Nephron progenitor cell (in vitro differentiated cells): ENCODE results near the gene FJX1.
A peak's percentile ranks its signal among the peaks of the same experiment; 100 is the strongest.

Experiments used
- DNase-seq: peaks from one replicate; pipeline ENCODE4 v3.0.0; 2021
- H3K27ac Mint-ChIP-seq: 2 replicates; pipeline ENCODE4 v1.8.0; 2021; ENCODE audit warnings: mild to moderate bottlenecking, moderate library complexity, mixed read lengths
- H3K27me3 Mint-ChIP-seq: 2 replicates; pipeline ENCODE4 v1.8.0; 2021; ENCODE audit warnings: mild to moderate bottlenecking, low read depth, mixed read lengths; ENCODE audit not compliant: poor library complexity
- H3K36me3 Mint-ChIP-seq: 2 replicates; pipeline ENCODE4 v1.8.0; 2021; ENCODE audit warnings: low read depth, mixed read lengths
- H3K4me1 Mint-ChIP-seq: 2 replicates; pipeline ENCODE4 v1.8.0; 2021; ENCODE audit warnings: mixed read lengths
- H3K4me3 Mint-ChIP-seq: 2 replicates; pipeline ENCODE4 v1.8.0; 2021; ENCODE audit warnings: mild to moderate bottlenecking, moderate library complexity, mixed read lengths
- H3K9me3 Mint-ChIP-seq: 2 replicates; pipeline ENCODE4 v1.8.0; 2021; ENCODE audit warnings: mild to moderate bottlenecking, moderate library complexity, mixed read lengths
- TF ChIP-seq, protein P1 (sequence below): fragments of 200-600 bp; sonication (generic); IDR thresholded peaks from 2 replicates; pipeline ENCODE4 v1.5.0; 2021; ENCODE audit warnings: antibody characterized with exemption

The FJX1 gene

GRCh38 chr11:35609656-35610055 is 8.6 kb upstream of the FJX1 start:
- no peak for DNase-seq
- H3K4me1 Mint-ChIP-seq: peaks cover 24% of the 10 kb centered on the region
- H3K27me3 Mint-ChIP-seq: peaks cover 31% of the 10 kb centered on the region
- no peaks in the 10 kb centered on the region for H3K36me3 Mint-ChIP-seq
- no peak overlapping the region for H3K27ac Mint-ChIP-seq
- no peaks in the 10 kb centered on the region for H3K9me3 Mint-ChIP-seq
- H3K4me3 Mint-ChIP-seq: no peak overlapping the region
- TF ChIP-seq, protein P1, sequence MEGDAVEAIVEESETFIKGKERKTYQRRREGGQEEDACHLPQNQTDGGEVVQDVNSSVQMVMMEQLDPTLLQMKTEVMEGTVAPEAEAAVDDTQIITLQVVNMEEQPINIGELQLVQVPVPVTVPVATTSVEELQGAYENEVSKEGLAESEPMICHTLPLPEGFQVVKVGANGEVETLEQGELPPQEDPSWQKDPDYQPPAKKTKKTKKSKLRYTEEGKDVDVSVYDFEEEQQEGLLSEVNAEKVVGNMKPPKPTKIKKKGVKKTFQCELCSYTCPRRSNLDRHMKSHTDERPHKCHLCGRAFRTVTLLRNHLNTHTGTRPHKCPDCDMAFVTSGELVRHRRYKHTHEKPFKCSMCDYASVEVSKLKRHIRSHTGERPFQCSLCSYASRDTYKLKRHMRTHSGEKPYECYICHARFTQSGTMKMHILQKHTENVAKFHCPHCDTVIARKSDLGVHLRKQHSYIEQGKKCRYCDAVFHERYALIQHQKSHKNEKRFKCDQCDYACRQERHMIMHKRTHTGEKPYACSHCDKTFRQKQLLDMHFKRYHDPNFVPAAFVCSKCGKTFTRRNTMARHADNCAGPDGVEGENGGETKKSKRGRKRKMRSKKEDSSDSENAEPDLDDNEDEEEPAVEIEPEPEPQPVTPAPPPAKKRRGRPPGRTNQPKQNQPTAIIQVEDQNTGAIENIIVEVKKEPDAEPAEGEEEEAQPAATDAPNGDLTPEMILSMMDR: no peak

GRCh38 chr11:35610631-35611030 is 7.6 kb upstream of the FJX1 start:
- DNase-seq: no peak
- H3K4me1 Mint-ChIP-seq: peaks cover 15% of the 10 kb centered on the region
- H3K27ac Mint-ChIP-seq: no peak overlapping the region
- peaks cover 31% of the 10 kb centered on the region for H3K27me3 Mint-ChIP-seq
- H3K9me3 Mint-ChIP-seq: no peaks in the 10 kb centered on the region
- H3K36me3 Mint-ChIP-seq: no peaks in the 10 kb centered on the region
- no peak overlapping the region for H3K4me3 Mint-ChIP-seq
- TF ChIP-seq, protein P1: no peak

DNA sequence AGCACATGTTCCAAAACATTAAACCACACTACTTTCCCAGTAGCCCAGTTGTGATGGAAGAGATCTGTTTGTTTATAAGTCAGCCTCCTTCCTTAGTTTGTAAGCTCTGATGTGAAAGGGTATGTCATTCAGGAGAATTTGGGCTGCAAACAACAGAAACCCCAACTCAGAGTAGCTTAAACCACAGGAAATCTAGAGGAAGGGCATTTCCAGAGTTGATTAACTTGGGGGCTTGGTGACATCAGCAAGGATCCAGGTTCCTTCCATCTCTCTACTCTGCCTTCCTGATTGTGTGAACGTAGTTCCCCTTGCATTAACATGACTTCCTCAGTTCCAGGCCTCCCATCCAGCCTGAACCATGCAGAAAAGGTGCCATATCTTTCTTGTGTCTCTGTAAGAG is 6.5 kb upstream of the FJX1 start:
- no peaks in the 10 kb centered on the region for H3K36me3 Mint-ChIP-seq
- no peaks in the 10 kb centered on the region for H3K9me3 Mint-ChIP-seq
- H3K27ac Mint-ChIP-seq: no peak overlapping the region
- TF ChIP-seq, protein P1: no peak
- H3K4me3 Mint-ChIP-seq: no peak overlapping the region
- H3K27me3 Mint-ChIP-seq: peaks cover 31% of the 10 kb centered on the region
- no peak for DNase-seq
- peaks cover 13% of the 10 kb centered on the region for H3K4me1 Mint-ChIP-seq

DNA sequence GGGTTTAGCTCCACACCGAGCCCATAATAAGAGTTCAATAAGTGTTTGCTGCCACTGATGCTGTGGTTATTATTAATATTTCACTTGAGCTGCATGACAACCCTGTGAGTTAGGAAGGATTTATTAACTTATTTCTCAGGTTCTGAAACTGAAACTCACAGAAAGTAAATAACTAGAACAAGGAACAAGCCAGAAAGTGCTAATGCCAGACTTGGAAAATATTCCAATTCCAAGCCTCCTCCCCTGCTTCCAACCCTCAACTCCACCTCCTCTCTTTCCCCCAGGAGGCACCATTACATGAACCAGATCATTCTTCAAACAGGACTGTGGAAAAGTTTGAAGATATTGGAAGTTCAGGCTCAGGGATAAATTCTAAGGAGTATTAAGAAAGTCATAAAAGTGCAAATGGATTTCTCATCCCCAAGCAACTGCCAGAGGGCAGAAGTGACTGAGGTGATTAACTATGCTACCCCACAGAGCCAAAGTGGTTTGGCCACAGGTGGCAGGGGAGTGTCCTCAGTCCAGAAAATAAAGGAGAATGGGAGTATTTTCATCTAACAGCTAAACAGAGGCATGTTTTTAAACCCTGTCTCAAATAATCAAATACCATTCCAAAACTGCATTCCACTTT is 3.2 kb upstream of the FJX1 start:
- TF ChIP-seq, protein P1: no peak
- no peak for DNase-seq
- Mint-ChIP-seq H3K27me3 (peaks cover 20% of the 10 kb centered on the region), H3K9me3 (no peaks in the 10 kb centered on the region), H3K4me1 (peaks cover 21% of the 10 kb centered on the region), H3K4me3 (no peak overlapping the region), H3K36me3 (no peaks in the 10 kb centered on the region), H3K27ac (no peak overlapping the region)

GRCh38 chr11:35615921-35616900 is 2.0 kb upstream of the FJX1 start:
- DNase-seq: no peak
- Mint-ChIP-seq H3K27ac (no peak overlapping the region), H3K4me1 (peaks cover 32% of the 10 kb centered on the region), H3K9me3 (no peaks in the 10 kb centered on the region), H3K4me3 (no peak overlapping the region), H3K36me3 (no peaks in the 10 kb centered on the region), H3K27me3 (peaks cover 11% of the 10 kb centered on the region)
- TF ChIP-seq, protein P1: peak; percentile 77
